Hepatic stellate cell (primary cell): ENCODE results near the gene CHST13.

Source experiments
- DNase-seq: peaks from one replicate; pipeline ENCODE4 v3.0.0; 2011; ENCODE audit warnings: low spot score

The CHST13 gene

DNA sequence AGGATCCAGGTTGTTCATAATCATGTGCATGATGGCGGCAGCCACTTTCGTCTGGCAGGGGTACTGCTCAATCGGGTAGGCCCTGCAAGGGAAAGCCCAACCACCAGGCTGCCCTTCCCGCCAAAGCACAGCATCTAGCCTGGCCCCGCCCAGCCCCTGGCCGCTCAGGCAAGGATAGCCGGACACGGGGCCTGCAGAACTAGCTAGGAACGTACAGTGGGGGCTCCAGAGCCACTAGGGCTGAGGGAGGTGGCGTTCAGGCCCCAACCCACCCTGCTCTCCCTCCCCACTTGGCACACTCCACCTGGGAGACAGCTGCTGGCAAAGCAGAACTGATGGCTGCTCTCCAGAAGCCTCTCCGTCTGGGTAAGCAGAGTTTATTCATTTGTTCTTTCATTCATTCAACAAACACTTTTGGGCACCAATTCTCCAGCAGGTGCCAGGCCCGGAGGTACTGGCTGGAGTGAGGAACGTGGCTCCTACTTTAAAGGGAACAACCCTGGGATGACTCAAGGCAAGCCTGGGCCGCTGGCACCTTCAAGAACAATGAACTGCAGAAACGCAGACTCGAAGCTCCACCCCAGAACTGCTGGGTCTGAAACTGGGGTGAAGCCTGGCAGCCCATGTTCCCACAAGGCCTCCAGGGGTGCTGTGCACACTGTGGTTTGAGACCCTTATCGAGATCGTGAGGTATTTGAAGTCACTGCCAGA is 14.2 kb upstream of the CHST13 start:
- DNase-seq: no peak

DNA sequence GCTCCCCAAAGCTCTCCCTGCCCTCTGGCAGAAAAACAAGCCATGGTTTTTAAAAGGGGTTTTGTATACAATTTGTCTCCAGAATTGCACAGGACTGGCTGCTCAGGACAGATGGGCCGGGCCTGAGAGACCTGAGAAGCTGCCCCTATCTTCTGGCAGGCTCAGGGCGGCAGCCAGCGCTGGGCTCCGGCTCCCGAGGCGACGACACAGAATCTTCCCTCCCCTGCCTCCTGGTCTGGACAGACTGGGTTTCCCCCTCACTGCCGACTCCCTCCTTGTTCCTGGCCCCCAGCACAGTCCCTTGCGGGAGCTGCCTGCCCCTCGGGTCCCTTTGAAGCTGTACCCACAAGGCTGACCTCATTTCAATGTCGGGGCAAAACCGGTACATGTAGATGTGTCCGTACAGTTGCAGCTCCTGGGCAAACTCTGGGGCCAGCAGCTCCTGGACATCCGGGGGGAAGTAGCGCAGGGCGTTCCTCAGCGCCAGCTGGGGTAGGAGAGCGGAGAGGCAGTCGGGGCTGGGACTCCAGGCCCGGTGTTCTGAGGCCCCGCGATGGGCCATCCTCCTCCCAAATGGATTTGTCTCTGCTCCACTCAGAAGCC is 13.5 kb upstream of the CHST13 start:
- DNase-seq: no peak

DNA sequence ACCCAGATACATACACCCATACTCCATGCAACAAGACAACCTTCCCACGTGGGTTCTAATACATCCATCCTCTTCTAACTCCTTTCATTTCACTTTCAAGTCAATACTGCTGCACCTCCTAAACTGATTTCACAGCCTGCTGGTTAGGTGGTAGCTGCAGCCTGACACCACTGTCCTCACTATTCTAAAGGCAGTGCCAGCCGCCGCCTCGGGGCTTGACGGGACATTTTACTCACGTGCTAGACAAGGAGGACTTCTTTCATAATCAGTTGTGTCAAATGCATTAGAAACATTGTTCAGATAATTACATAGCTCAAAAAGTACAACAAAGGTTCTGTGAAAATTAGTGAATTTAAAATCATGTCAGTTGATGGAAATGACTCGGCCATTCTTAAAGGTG is 12.7 kb upstream of the CHST13 start:
- DNase-seq: no peak

DNA sequence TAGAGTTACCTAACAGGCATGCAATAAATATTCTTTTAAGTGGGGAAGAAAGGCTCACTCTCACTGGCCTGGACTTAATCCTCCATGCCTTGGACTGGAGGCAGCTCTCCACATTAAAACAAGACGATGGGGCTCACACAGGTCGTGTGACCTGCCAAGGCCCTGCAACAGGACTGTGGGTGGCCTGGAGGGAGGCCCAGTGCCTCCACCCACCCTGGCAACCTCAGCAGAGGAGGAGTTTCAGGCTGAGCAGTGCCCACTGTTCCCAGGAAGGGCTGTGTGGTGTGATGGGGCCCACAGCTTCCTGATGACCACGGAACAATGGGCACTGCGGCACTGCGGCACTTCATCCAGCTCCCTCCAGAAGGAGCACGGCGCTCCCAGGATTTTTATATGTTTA is 11.9 kb upstream of the CHST13 start:
- no peak for DNase-seq

- no peak for DNase-seq
Observed at GRCh38 chr3:126512916-126513650, 10.9 kb upstream of the CHST13 start.

- DNase-seq: no peak
Observed at GRCh38 chr3:126514161-126514560, 9.8 kb upstream of the CHST13 start.

DNA sequence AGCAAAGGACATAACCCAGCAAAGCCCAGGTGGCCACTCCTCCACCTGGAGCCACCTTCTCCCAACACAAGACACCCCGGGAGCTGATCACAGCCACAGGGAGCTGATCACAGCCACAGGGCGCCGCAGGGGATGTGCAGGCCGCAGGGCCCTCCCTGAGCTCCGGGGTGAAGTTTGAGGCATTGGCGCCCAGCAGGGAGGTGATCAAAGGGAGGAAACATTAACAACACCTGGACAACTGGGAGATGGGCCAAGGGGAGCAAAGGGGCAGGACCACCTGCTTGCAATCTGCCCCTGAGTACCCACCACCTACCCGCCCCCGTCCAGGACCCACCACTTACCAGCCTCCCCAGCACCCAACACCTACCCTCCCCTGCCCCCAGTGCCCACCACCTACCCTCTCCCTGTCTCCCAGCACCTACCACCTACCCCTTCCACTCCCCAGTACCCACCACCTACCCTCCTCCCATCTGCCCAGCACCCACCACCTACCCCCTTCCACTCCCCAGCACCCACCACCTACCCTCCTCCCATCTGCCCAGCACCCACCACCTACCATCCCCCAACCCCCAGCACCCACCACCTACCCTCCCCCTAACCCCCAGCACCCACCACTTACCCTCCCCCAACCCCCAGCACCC is 8.8 kb upstream of the CHST13 start:
- DNase-seq: no peak

- no peak for DNase-seq
Observed at GRCh38 chr3:126516152-126516935, 7.6 kb upstream of the CHST13 start.

DNA sequence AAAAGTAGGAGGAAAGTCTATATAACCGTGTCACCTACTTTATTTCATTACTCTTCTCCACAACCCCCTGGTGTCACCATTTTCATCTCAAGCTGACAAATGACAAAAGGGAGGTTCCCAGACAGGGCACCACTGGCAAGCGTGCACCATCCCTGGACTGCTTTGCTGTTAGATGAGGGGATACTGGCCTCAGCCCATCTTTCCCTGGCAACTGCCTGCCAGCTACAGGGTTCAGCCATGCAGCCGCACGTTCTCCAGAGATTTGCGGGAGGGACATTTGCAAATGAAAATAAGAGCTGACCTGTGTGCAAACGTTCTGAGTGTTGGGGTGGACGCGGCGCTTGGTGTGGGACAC is 7.0 kb upstream of the CHST13 start:
- no peak for DNase-seq

DNA sequence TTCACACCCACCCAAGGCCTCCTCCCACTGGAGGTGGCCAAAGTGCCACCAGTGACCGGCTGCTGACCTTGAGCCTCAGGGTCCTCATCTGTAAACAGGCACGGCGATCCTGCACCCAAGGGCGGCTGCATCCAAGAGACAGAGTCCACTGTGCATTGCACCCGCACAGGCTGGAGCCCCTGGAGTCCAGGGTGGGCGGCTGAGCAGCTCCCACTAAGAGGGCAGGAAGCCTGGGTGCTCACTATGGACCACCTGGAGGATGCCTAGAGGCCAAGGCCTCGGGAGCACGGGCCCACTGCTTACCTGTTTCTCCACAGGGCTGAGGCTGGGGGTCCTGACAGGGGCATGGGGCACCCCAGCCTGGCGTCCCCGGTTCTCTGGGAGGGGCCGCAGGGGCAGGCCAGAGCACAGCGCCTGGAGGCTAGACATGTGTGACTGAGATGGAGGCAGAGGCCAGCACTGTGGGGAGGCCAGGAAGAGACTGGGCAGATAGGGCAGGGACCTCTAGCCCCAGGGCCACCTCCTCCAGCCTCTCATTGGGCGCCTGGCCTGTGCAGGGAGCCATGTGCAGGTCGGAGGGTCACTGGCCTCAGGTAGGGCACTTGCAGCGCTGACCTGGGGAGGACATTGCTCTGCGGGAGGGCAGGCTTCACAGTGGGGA is 6.5 kb upstream of the CHST13 start, which contains the start of gene UROC1:
UROC1 (minus strand) TSS at position 483 of the 661 bp plus-strand sequence; CDS start at position 429, 54 bp downstream.
- DNase-seq: no peak

DNA sequence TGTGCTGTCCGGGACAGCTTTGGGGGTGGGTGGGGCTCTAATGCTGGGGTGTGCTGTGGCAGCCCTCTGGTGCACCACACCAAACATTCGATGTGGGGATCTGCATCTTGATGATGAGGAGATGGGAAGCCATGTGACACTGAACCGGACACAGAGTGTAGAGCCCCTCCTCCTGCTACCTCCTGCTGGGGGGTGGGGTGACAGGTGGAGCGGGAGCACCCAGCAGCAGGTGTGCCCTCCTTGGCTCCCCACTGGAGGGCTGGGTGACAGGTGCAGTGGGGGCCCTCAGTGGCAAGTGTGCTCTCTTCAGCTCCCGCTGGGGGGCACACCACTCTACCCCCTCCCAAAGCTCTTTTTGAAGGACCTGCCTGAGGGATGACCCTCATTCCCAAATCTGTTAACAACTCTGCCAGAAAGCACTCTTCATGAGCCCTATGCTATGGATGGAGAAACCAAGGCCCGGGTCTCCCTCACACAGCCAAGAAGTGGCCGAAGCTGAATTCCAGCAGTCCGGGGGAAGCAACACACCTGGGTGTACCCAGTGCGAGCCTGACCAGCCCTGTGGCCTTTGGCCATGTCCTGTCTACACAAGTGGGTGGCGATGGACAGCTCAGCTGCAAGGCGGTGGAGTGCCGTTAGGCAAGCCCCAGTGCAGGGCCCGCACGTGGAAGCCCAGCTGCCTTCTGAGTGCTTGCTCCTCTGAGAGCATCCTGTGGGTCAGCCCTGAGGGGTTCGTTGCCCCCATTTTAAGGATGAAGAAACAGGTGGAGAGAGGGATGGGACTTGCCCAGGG is 5.8 kb upstream of the CHST13 start:
- DNase-seq: no peak

GRCh38 chr3:126518779-126519177 is 5.2 kb upstream of the CHST13 start:
- DNase-seq: no peak

DNA sequence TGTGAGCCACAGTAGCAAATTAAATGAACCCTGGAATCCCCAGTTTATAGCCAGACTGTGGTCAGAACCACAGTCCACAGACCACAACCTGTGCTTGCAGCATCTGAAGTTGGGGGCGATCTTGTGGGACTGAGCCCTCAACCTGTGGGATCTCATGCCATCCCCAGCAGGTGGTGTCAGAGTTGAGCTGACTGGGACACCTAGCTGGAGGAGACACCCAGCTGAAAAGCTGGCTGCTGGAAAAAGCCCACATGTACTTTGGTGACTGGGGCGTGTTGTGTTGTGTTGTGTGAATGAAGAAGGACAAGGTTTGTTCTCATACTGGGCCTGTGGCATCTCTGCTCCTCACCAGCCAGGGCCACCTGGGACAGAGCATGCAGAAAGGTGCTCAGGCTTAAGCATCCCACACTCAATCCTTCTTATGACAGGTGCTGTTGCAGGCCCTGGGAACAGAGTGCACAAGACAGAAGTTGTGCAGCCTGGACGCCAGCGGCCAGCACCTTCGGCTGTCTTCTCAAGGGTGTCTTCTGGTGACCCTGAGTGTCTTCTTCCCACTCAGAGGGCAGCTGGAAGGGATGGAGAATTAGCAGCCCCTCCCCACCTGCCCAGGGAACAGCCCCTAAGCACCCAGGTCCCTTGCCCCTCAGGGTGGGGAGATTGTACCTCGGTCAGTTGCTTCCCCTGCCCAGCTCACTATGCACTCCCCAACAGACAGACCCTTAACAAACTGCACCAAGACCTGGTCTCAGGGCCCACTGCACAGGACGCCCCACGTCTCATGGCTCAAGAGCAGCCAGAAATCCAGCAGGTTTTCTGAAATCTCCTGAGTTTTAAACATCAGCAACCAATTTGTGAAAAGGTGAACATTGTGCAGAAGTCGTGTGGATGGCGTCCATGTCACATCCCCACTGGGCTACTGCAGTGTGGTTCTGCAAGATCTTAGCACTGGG is 4.2 kb upstream of the CHST13 start:
- no peak for DNase-seq

DNA sequence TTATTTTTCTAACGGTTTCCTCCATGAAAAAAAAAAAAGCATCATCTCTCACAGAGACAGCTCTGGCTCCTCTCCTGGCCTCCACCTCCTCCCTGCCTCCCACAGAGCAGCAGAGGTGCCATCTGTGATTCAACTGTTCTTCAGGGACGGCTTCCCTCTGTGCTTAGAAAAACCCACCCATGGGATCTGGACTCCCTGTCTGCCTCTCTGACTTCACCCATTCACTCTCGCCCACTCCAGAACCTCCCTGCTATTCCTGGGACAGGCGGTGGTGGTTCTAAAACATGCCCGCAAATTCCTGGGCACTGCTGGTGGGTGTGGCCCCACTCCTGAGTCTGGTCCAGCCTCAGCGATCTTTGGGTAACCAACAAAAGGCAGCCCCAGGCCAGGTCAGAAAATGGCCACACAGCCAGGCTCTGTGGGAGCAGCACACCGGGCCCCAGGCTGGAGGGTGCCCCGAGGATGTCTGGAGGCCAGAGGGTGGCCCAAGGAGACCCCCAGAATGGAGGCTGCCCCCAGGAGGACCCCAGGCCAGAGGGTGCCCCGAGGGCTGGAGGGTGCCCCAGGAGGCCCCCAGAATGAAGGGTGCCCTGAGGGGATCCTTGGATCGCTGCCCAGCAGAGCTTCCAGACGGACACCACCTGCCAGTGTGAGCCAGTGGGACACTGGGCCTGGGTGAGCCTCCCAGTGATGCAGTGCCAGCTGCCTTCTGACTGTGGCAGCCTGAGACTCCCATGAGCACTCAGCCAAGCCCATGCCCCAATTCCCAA is 2.6 kb upstream of the CHST13 start:
- no peak for DNase-seq

- DNase-seq: peak; percentile 87
Observed at GRCh38 chr3:126522363-126522788, 1.6 kb upstream of the CHST13 start.

DNA sequence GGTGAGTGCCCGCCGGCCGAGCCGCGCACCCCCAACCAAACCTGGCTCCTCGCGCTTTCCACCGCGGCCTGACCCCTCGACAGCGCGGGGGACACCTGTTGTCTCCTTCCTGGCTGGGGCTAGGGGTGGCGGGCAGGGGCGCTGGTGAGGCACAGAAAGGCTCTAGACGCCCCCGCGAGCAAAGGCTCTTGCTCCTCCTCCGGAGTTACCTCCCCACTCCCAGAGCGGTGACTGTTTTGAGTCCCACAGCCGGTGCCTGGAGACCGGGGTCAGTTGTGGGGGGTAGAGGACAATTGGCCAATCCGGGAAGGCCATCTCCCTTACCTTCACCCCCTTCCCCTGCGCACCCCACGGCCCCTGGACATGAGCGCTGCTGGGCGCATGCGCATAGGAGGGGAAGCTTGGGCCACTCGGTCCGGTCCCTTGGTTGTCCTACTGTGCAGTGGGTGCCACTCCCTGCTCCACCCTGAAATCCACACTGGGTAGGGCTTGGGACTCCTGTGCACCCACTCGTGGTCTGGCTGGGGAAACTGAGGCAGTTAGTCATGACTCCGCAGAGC is 554 bp downstream of the CHST13 start:
- no peak for DNase-seq

DNA sequence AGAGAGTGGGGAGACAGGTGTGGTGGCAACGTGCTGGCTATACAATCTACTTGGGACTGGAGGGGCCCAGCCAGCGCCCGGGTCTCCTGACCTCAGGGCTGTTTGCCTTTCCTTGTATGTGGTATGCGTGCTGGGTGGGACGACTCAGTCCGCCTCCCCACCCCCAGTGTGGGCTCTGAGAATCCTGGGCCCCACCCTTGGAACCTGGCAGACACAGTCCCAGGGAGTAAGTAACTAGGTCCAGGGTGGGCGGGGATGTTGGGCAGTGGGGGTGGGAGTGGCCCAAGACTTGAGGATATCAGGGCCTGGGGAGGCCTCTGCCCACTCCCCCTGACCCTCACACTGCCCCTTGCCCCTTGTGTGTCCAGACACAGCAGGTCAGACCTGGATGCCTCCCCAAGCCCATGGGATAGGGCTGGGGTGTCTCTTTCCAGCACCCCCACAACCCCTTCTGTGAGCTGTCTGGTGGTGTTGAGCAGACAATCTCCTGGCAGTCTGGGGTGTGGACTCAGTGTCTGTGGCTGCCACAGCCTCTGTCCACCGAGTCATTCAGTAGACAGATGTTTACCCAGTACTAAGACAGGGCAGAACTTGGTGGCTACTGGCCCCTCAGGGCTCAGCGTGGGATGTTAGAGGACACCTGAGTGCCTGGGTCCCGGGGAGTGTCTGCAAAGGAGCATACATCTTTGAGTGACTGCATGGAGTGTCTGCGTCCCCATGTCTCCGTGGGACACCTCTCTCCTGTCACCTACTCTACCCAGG is 1.3 kb downstream of the CHST13 start:
- DNase-seq: no peak
